ENCODE results near the gene CAPSL. TPM values are rescaled to one million over a fixed set of nuclear protein-coding genes. Genes with fewer than 3 reads are reported as not detected.

Gene CAPSL
- total and polyA plus RNA-seq, 2 donors (not counting 3 experiments of a cell fraction or from before 2014, with no cell fraction given), result not detected

- no peak overlapping the region for H3K4me2 ChIP-seq (ENCODE audit: insufficient read depth, low read length)
- no peaks in the 10 kb centered on the region for H3K79me2 ChIP-seq (ENCODE audit: control insufficient read depth, insufficient read depth, low read length)
- no peak overlapping the region for H3K9ac ChIP-seq (replicated peaks; ENCODE audit: extremely low read depth, insufficient read depth, low read length)
- H3K27ac ChIP-seq (ENCODE audit: insufficient read depth, low read depth, low read length), result no peak overlapping the region
- intact Hi-C loops (cut with micrococcal nuclease) (no loop called here), dilution Hi-C loops (cut with MboI; ENCODE audit: extremely low pct_ligation_motif_present, low sequenced_read_pairs) (no loop called here)
- no peak for FAIRE-seq
- no peaks in the 10 kb centered on the region for H3K9me3 ChIP-seq (replicated peaks; ENCODE audit: control insufficient read depth, insufficient read depth, low read length)
- ChIA-PET POLR2A (no interaction called here), CTCF (no interaction called here)
- H4K20me1 ChIP-seq (replicated peaks; ENCODE audit: control insufficient read depth, extremely low read depth, insufficient read depth, low read length), result no peaks in the 10 kb centered on the region
- H2AFZ ChIP-seq (ENCODE audit: low read depth, low read length), result no peak overlapping the region
- H3K4me3 ChIP-seq (replicated peaks in 1 of 3; ENCODE audit: insufficient read depth in 1 of 3, low read depth in 1 of 3, low read length in 3 of 3), result no peak overlapping the region
- H3K9me1 ChIP-seq (replicated peaks; ENCODE audit: control insufficient read depth, extremely low read depth, insufficient read depth, low read length), result no peaks in the 10 kb centered on the region
- no peaks in the 10 kb centered on the region for H3K36me3 ChIP-seq (ENCODE audit: control insufficient read depth in 2 of 2, extremely low read depth in 1 of 2, insufficient read depth in 2 of 2, low read length in 2 of 2)
- H3K4me1 ChIP-seq (ENCODE audit: control insufficient read depth, extremely low read depth, insufficient read depth, low read length), result peaks cover 10% of the 10 kb centered on the region
- no peaks in the 10 kb centered on the region for H3K27me3 ChIP-seq (ENCODE audit: control insufficient read depth in 2 of 2, insufficient read depth in 2 of 2, low read length in 2 of 2)
- no peak for DNase-seq (ENCODE audit: low read depth, low spot score)
- TF ChIP-seq MAX (IDR thresholded peaks at IDR 0.05; ENCODE audit: insufficient read depth, insufficient read length), result no peak
- TF ChIP-seq CTCF (IDR thresholded peaks at IDR 0.05; ENCODE audit: extremely low read depth in 1 of 2, insufficient read depth in 1 of 2, low read depth in 1 of 2, low read length in 2 of 2), result no peak
- no peak for TF ChIP-seq MYC (IDR thresholded peaks at IDR 0.05; ENCODE audit: low read depth, low read length)
- TF ChIP-seq POLR2AphosphoS5 (IDR thresholded peaks at IDR 0.05; ENCODE audit: insufficient read depth, low read depth, low read length), result no peak
- TF ChIP-seq JUN (IDR thresholded peaks at IDR 0.05; ENCODE audit: borderline replicate concordance, insufficient read depth, insufficient read length, low read depth), result no peak
- TF ChIP-seq EZH2 (IDR thresholded peaks at IDR 0.05; ENCODE audit: borderline replicate concordance, low read depth, low read length, severe bottlenecking), result no peak
- no TSS peak for BruUV-seq (replicated peaks)
Measured at GRCh38 chr5:35881758-35882157, 56.7 kb downstream of the CAPSL start.

Data from endothelial cell of umbilical vein (primary cell).